Liver (tissue), 9 donors: Measurements from ENCODE around the gene INSR. TPM values are rescaled to one million over a fixed set of nuclear protein-coding genes. Genes with fewer than 3 reads are reported as not detected.

Source experiments
- DNase-seq: peaks from one replicate; pipeline ENCODE4 v3.0.0-alpha.2; 2017; ENCODE audit warnings: low spot score
- H3K27ac ChIP-seq, 2 donors: one replicate each; pipeline ENCODE4 v1.7.0; 2013; ENCODE audit warnings: inconsistent platforms in 2 of 2, low read length in 2 of 2, control low read depth in 1 of 2, low read depth in 1 of 2, mild to moderate bottlenecking in 1 of 2
- H3K27me3 ChIP-seq, 4 donors: one replicate each; pipeline versions ENCODE4 v1.6.1 to v1.7.0; 2013; ENCODE audit warnings: low read length in 3 of 4, inconsistent platforms in 1 of 4, mild to moderate bottlenecking in 1 of 4, moderate library complexity in 1 of 4; ENCODE audit not compliant: control insufficient read depth in 4 of 4, insufficient read depth in 4 of 4
- H3K36me3 ChIP-seq, 4 donors: one replicate each; pipeline versions ENCODE4 v1.6.1 to v1.7.0; 2013; ENCODE audit warnings: low read length in 3 of 4, mild to moderate bottlenecking in 3 of 4, low read depth in 1 of 4, moderate library complexity in 1 of 4; ENCODE audit not compliant: control insufficient read depth in 4 of 4, insufficient read depth in 3 of 4
- H3K4me1 ChIP-seq, 4 donors: one replicate each; pipeline versions ENCODE4 v1.6.1 to v1.7.0; 2013; ENCODE audit warnings: low read length in 3 of 4, mild to moderate bottlenecking in 3 of 4, moderate library complexity in 1 of 4; ENCODE audit not compliant: control insufficient read depth in 4 of 4, insufficient read depth in 4 of 4
- H3K4me3 ChIP-seq, 3 donors: one replicate each; pipeline versions ENCODE4 v1.6.1 to v1.7.0; 2013; ENCODE audit warnings: low read length in 3 of 3, control low read depth in 1 of 3, low read depth in 1 of 3, mild to moderate bottlenecking in 1 of 3
- H3K9ac ChIP-seq, 2 donors: one replicate each; pipeline ENCODE4 v1.7.0; 2013; ENCODE audit warnings: low read length in 2 of 2, mild to moderate bottlenecking in 2 of 2, moderate library complexity in 2 of 2, control low read depth in 1 of 2, low read depth in 1 of 2
- H3K9me3 ChIP-seq, 4 donors: one replicate each; pipeline versions ENCODE4 v1.6.1 to v1.7.0; 2013; ENCODE audit warnings: low read length in 3 of 4; ENCODE audit not compliant: control insufficient read depth in 4 of 4
- ATF3 ChIP-seq: IDR thresholded peaks from 2 replicates; pipeline ENCODE4 v1.6.1; 2016; ENCODE audit warnings: antibody characterized with exemption
- EGR1 ChIP-seq, 2 donors: IDR thresholded peaks; 2 replicates each; pipeline ENCODE4 v1.6.1; 2016 to 2018; ENCODE audit warnings: antibody characterized with exemption in 2 of 2, low read depth in 2 of 2
- FOXA1 ChIP-seq: IDR thresholded peaks from 2 replicates; pipeline ENCODE4 v1.6.1; 2016; ENCODE audit warnings: antibody characterized with exemption
- HNF4A ChIP-seq, 2 donors: conservative IDR thresholded peaks; 2 replicates each; pipeline ENCODE4 v1.6.1; 2016; ENCODE audit warnings: antibody characterized with exemption in 2 of 2, mild to moderate bottlenecking in 2 of 2
- HNF4G ChIP-seq: IDR thresholded peaks from 2 replicates; pipeline ENCODE4 v1.6.1; 2016; ENCODE audit warnings: antibody characterized with exemption
- JUND ChIP-seq, 2 donors: IDR thresholded peaks; 2 replicates each; pipeline ENCODE4 v1.6.1; 2016; ENCODE audit warnings: antibody characterized with exemption in 2 of 2
- MAX ChIP-seq: IDR thresholded peaks from 2 replicates; pipeline ENCODE4 v1.6.1; 2016; ENCODE audit warnings: antibody characterized with exemption
- NR2F2 ChIP-seq: IDR thresholded peaks from 2 replicates; pipeline ENCODE4 v1.6.1; 2016; ENCODE audit warnings: antibody characterized with exemption
- RAD21 ChIP-seq, 2 donors: IDR thresholded peaks; 2 replicates each; pipeline ENCODE4 v1.6.1; 2016; ENCODE audit warnings: antibody characterized with exemption in 2 of 2, mild to moderate bottlenecking in 2 of 2
- REST ChIP-seq: IDR thresholded peaks from 2 replicates; pipeline ENCODE4 v1.6.1; 2016; ENCODE audit warnings: antibody characterized with exemption, mild to moderate bottlenecking
- RXRA ChIP-seq, 2 donors: IDR thresholded peaks; 2 replicates each; pipeline ENCODE4 v1.6.1; 2017 to 2018; ENCODE audit warnings: antibody characterized with exemption in 2 of 2, mild to moderate bottlenecking in 1 of 2
- SP1 ChIP-seq: IDR thresholded peaks from 2 replicates; pipeline ENCODE4 v1.6.1; 2018; ENCODE audit warnings: antibody characterized with exemption, mild to moderate bottlenecking
- TAF1 ChIP-seq: conservative IDR thresholded peaks from 2 replicates; pipeline ENCODE4 v1.6.1; 2016; ENCODE audit warnings: antibody characterized with exemption, mild to moderate bottlenecking
- YY1 ChIP-seq: IDR thresholded peaks from 2 replicates; pipeline ENCODE4 v1.6.1; 2016; ENCODE audit warnings: antibody characterized with exemption, mild to moderate bottlenecking
- ZBTB33 ChIP-seq: IDR thresholded peaks from 2 replicates; pipeline ENCODE4 v1.6.1; 2016; ENCODE audit warnings: antibody characterized with exemption
- WGBS: extraction: QIAGEN DNeasy Blood & Tissue Kit; methylation state at CpG from one replicate; pipeline ENCODE4 v1.1.7; 2013; 5-methylcytosine and 5-hydroxymethylcytosine counted together
- polyA plus RNA-seq, 2 donors: library from polyadenylated mRNA; stranded (reverse) in 1 of 2; unstranded in 1 of 2; fragments of 200-250 nt in 1 of 2; fragments of >200 nt in 1 of 2; fragmentation: Nextera tagmentation in 1 of 2; extraction: Ambion mirVana in 1 of 2; gene quantifications; one replicate each; pipeline versions ENCODE4 v1.2.1 to v1.2.3, GENCODE V29; 2013 to 2015
- total RNA-seq, 2 donors: library from RNA; depleted of rRNA; stranded (reverse); fragments of >200 nt; gene quantifications; one replicate each; pipeline ENCODE4 v1.2.3, GENCODE V29; 2014
- donor health status: healthy.
- donor health status: healthy.
- donor health status: healthy.
- donor health status: healthy.
- donor health status: healthy.

Gene INSR
- total and polyA plus RNA-seq, 4 donors = 16.5 to 97.5 (median 50.8) TPM

- peaks cover 4 to 9% (median 8%) of the 10 kb centered on the region in 4 donors for H3K4me1 ChIP-seq
- no peak for DNase-seq
- peaks cover 0 to 7% (median 2%) of the 10 kb centered on the region in 4 donors for H3K9me3 ChIP-seq
- H3K36me3 ChIP-seq = peaks cover 9 to 17% (median 15%) of the 10 kb centered on the region in 4 donors
- 85% methylated on average over 6 of the region's 6 CpGs for WGBS
- H3K4me3 ChIP-seq = no peak overlapping the region
- no peak overlapping the region for H3K9ac ChIP-seq
- no peaks in the 10 kb centered on the region for H3K27me3 ChIP-seq
- TF ChIP-seq YY1 (no peak), RAD21 (IDR thresholded peaks at IDR 0.05) (no peak), ZBTB33 (no peak), REST (no peak), TAF1 (no peak), ATF3 (no peak), NR2F2 (no peak), HNF4G (no peak), JUND (IDR thresholded peaks at IDR 0.05) (no peak), EGR1 (IDR thresholded peaks at IDR 0.05; ENCODE audit: low read depth in 2 of 2) (no peak), SP1 (no peak), RXRA (IDR thresholded peaks at IDR 0.05) (no peak), HNF4A (conservative IDR thresholded peaks at IDR 0.05) (no peak), MAX (no peak), FOXA1 (no peak)
- no peak overlapping the region for H3K27ac ChIP-seq
Measured at GRCh38 chr19:7068599-7068998, 225.6 kb downstream of the INSR start.

GRCh38 chr19:7067716-7068115 lies 226.5 kb downstream of the INSR start:
- no peak for DNase-seq
- Histone ChIP-seq H3K36me3 (peaks cover 6 to 12% (median 8%) of the 10 kb centered on the region in 4 donors), H3K4me1 (peaks cover 4 to 9% (median 8%) of the 10 kb centered on the region in 4 donors), H3K9me3 (peaks cover 0 to 4% (median under 1%) of the 10 kb centered on the region in 4 donors), H3K9ac (no peak overlapping the region), H3K27me3 (no peaks in the 10 kb centered on the region), H3K4me3 (no peak overlapping the region), H3K27ac (no peak overlapping the region)
- whole genome bisulfite sequencing = 83% methylated on average over 2 of the region's 2 CpGs
- TF ChIP-seq YY1 (no peak), NR2F2 (no peak), RAD21 (IDR thresholded peaks at IDR 0.05) (no peak), ATF3 (no peak), EGR1 (IDR thresholded peaks at IDR 0.05; ENCODE audit: low read depth in 2 of 2) (no peak), FOXA1 (no peak), MAX (no peak)
